DMS53 treated with DMSO at 0.1 percent for 48 hours (cell line): ENCODE data around the gene ADCY7.
"Not testable (repeated sequence)": the region's sequence is repeated elsewhere in the genome, so short reads cannot be mapped to it uniquely, and the experiment has no call there.

Experiments
- DNase-seq: peaks from one replicate; lab custom pipeline; 2025; ENCODE audit not compliant: unreplicated experiment; lab: John Stamatoyannopoulos, UW

Gene ADCY7

GRCh38 chr16:50266337-50267091 lies at the start of gene ADCY7:
TSS of gene ADCY7 (plus strand) at chr16:50266551. CDS start at chr16:50288180, 21,629 bp downstream.
- peak; percentile 54 for DNase-seq

GRCh38 chr16:50219402-50219975 lies 46.9 kb upstream of the ADCY7 start:
- DNase-seq: no peak

DNA sequence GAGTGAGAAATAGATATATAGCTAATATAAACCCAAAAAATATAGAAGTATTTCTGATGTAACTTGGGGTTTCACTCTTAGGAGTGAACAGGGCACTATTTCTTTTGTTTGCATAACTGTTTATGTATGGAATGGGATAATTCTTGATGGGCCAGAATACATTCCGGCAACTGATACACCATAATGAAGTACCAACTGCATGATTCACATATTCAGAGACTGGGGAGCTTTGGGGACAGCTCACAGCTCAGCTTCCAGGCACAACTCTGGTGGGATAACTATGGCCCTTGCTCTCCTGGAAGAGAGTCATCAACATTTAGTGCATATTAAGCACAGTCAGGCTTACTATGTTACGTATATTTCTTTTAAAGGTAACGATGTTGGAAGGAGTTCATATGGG lies 42.1 kb upstream of the ADCY7 start:
- no peak for DNase-seq

DNA sequence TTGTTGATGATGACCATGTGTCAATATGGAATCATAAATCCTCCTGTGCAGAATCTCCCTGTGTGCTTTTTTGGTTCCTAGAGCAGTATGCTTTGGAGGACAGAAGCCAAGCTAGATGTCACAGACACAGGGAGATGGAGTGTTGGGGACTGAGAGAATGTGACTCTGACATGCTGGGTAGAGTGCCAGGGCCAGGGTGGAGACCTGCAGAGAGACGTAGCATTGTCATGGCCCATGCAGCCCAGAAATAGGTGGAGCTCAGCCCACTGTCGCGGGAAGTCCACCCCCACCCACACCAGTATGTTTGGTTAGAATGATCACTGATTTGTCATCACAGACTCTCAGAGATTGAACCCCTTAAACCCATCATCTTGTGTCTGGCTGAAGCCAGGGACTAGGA lies 39.2 kb upstream of the ADCY7 start:
- DNase-seq: no peak

DNA sequence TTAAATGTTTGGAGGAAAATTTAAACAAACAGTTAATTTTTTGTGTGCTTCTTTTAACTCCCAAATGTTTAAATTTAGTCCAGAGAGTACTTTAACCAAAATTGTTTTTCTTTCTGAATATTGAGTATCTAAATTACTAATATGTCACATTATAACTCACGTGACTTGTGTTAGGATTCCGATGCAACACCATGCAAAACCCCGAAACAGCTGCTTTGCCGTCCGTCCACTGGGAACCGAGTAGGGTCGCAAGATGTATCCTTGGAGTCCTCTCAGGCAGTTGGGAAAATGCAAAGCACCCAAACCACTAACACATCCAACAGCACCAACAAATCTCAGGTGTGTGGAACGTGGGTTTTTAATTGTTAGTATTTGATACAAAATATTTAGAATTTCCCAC lies 38.7 kb upstream of the ADCY7 start:
- no peak for DNase-seq

- DNase-seq: no peak
Measured at GRCh38 chr16:50228364-50228868, 37.9 kb upstream of the ADCY7 start.

DNA sequence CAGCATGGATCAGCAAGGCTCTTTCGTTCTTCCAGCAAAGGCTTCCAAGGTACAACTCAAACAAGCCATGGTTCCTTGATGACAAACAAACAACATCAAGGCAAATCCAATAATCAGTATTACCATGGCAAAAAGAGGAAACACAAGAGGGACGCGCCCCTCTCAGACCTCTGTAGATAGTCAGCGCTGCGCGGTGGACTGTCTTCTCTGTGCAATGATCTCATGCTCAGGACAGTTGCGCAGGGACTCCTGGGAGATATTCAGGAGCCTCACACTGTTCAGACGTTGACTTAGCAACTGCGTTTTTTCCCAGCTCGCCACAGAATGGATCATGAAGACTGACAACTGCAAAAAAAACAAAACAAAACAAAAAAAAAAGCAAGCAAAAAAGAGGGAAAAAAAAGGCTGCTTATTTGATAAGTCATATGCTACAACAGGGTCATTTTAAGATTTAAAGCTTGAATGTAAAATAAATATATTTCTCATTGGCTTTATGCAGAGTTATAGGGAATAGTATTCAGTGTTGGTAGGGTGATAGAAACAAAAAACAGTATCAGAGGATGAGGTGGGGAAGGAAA lies 37.1 kb upstream of the ADCY7 start:
- no peak for DNase-seq

GRCh38 chr16:50234771-50235556 lies 31.4 kb upstream of the ADCY7 start:
- no peak for DNase-seq

- no peak for DNase-seq
Measured at GRCh38 chr16:50235581-50235980, 30.8 kb upstream of the ADCY7 start.

DNA sequence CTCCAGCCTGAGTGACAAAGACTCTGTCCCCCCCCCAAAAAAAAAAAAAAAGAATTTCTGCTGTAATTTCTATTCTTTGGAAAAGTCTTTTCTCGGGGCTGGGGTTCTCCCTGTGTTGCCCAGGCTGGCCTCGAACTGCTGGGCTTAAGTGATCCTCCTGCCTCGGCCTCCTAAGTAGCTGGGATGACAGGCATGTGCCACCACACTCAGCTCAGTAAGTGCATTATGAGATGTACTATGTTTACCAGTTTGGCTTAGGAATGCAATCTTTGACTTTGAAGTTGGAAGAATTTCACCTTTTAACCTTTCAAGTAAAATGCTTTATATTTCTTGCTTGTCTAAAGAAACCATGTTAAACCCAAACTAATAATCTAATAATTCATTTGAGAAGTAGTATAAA lies 28.0 kb upstream of the ADCY7 start:
- DNase-seq: no peak

DNA sequence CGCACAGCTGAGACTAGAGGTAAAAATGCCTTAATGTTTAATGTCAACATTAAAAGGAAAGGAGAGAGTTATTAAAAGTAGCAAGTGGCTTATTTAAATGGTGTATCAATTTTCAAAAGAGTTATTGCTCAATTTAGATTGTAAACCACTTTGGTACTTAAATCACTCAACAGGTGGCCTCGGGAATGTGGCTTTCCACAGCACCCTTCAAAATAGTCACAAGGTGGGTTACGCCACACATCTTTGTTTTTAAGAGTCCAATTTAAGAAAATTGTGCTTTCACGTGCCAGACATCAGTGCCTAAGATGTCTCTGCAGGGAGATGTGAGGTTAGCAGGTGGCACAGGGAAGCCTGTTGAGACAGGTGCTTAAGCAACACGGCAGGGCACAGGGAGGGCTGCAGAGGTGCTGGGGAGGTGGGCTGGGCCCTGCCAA lies 27.5 kb upstream of the ADCY7 start:
- no peak for DNase-seq

DNA sequence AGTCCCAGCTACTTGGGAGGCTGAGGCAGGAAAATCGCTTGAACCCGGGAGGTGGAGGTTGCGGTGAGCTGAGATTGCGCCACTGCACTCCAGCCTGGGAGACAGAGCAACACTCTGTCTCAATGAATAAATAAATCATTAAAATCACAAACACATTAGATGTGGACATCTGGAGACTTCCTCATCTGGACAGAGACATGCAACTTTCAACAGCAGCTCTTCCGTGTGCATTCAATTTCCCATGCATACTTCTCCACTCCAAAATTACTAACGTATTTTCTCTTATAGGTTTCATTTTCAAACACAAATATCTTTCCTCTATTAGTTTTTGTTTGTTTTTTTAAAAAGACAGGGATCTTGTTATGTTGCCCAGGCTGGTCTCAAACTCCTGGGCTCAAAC lies 23.3 kb upstream of the ADCY7 start:
- DNase-seq: not testable (repeated sequence)

DNA sequence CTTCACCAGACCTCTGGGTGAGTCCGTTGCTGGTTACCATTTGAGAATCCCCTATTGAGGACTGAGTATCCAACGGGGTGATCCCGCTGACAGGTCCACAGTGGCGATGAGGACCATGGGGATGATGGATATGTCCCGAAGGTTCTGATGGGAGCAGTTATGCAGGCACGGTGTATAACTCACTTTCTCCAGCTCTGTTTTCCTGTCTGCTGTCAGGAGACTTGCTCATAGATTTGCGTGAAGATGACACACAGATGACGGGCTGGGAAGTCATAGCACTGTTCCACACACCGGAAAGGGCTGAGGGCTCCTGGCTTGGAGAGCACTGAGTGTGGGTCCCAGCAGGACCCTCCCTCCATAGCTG lies 22.2 kb upstream of the ADCY7 start:
- DNase-seq: no peak

- DNase-seq: peak; percentile 35
Measured at GRCh38 chr16:50244504-50245416, 21.6 kb upstream of the ADCY7 start.

DNA sequence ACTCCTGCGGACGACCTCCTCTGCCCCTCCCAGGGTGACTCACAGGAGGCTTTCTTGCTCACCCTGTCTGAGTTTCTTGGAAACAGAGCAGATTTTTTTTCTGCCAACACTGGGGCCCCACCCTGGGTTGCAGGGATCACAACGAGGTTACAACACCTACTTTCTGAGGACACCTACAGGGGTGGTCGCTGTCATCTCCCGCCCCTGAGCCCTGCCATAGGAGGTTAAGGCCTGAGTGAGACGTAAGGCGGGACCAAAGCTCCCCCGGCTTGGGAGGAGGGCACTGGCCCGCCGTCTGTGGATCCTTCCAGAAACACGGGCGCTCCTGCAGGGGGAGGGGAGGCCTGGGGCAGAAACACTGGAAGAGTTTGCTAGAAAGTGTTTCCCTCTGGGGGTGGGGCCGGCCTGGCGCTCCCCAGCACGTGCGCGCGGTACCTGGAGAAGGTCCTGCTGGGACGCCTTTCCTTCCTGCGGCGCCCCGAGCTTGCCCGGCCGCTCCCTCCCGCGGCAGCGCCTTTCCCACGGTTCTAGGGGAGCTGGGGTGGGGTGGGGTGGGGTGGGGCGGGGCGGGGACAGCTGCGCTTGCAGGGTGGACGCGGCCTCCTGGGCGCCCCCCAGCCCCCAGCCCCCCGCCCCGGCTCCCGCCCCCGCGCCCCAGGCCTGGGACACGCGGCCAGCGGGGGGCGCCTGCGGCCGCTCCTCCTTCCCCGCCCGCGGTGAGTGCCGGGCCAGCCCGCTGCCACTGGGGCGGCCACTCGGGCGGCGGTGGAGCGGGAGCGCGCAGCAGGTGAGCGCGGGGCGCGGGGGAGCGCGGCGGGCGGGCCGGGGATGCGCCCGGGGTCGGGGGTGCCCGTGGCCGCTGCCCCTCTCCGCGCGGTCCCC lies 20.7 kb upstream of the ADCY7 start:
- DNase-seq: peak; percentile 41

GRCh38 chr16:50246299-50247122 lies 19.8 kb upstream of the ADCY7 start:
- DNase-seq: no peak

DNA sequence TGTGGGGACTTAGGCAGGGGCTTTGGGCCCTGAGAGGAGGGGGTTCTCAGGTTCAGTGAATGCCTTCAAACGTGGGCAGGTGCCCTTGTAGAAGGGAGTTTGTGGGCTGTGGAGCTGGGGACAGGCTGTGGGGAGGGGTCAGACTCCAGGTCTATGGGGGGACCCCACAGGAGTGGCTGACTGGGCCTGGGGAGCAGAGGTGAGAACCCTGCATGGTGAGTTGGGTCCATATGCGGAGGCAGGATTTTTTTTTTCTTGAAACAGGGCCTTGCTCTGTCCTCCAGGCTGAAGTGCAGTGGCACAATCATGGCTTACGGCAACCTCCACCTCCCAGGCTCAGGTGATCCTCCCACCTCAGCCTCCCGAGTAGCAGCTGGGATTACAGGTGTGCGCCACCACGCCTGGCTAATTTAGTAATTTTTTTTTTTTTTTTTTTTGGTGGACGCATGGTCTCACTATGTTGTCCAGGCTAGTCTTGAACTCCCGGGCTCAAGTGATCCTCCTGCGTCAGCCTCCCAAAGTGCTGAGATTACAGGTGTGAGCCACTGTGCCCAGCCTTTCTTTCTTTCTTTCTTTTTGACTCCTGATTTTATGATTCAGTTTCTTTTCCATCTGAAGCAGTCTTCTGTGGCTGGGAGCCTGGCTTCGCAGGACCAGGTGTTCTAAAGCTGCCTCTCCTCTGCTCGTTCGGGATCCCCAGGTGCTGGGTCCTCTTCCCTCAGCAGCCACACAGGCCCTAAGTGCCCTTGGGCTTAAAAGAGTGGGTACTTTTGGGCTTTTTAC lies 19.0 kb upstream of the ADCY7 start:
- no peak for DNase-seq
